CD4-positive, CD25-positive, alpha-beta regulatory T cell (primary cell): ENCODE measurements around the gene INSRR. TPM values are rescaled to one million over a fixed set of nuclear protein-coding genes. Genes with fewer than 3 reads are reported as not detected.

Source experiments
- ATAC-seq, 2 donors: fragments of 150-1000 bp; cut with Tn5 transposase; one replicate each; pipeline ENCODE4 v1.10.0; 2021; ENCODE audit warnings: low read depth in 2 of 2, moderate number of reproducible peaks in 2 of 2, moderate library complexity in 1 of 2
- DNase-seq, 3 donors: peaks; one replicate each; pipeline versions ENCODE4 v3.0.0 to v3.0.0-alpha.2; 2012 to 2022; ENCODE audit warnings: mixed read lengths in 1 of 3
- H3K27ac ChIP-seq: one replicate; pipeline ENCODE4 v1.7.0; 2013; ENCODE audit warnings: mild to moderate bottlenecking, low read length; ENCODE audit not compliant: insufficient read depth, poor library complexity, severe bottlenecking
- H3K27me3 ChIP-seq: one replicate; pipeline ENCODE4 v1.7.0; 2013; ENCODE audit warnings: low read length; ENCODE audit not compliant: control insufficient read depth, insufficient read depth
- H3K36me3 ChIP-seq: one replicate; pipeline ENCODE4 v1.7.0; 2013; ENCODE audit warnings: mild to moderate bottlenecking, low read length, moderate library complexity; ENCODE audit not compliant: control insufficient read depth, insufficient read depth
- H3K4me1 ChIP-seq: 2 replicates; pipeline ENCODE4 v1.7.0; 2013; ENCODE audit warnings: mild to moderate bottlenecking, low read length; ENCODE audit not compliant: insufficient read depth, control insufficient read depth, poor library complexity, severe bottlenecking
- H3K4me3 ChIP-seq: one replicate; pipeline ENCODE4 v1.7.0; 2013; ENCODE audit warnings: low read depth, mild to moderate bottlenecking, low read length, moderate library complexity
- H3K9me3 ChIP-seq, 2 experiments: 1 replicate in 1 of 2; 2 replicates in 1 of 2; pipeline ENCODE4 v1.7.0; 2013; ENCODE audit warnings: low read length in 2 of 2, mild to moderate bottlenecking in 1 of 2, moderate library complexity in 1 of 2; ENCODE audit not compliant: control insufficient read depth in 2 of 2
- H3K27ac Mint-ChIP-seq, 3 donors: one replicate each; pipeline ENCODE4 v1.8.0; 2020 to 2022; ENCODE audit warnings: mild to moderate bottlenecking in 3 of 3, mixed read lengths in 3 of 3, moderate library complexity in 2 of 3
- H3K27me3 Mint-ChIP-seq: one replicate; pipeline ENCODE4 v1.8.0; 2022; ENCODE audit warnings: mild to moderate bottlenecking, mixed read lengths
- H3K36me3 Mint-ChIP-seq: one replicate; pipeline ENCODE4 v1.8.0; 2020; ENCODE audit warnings: mixed read lengths
- H3K4me1 Mint-ChIP-seq, 4 donors: one replicate each; pipeline ENCODE4 v1.8.0; 2020 to 2022; ENCODE audit warnings: mixed read lengths in 4 of 4, mild to moderate bottlenecking in 1 of 4
- H3K4me3 Mint-ChIP-seq, 4 donors: one replicate each; pipeline ENCODE4 v1.8.0; 2020 to 2022; ENCODE audit warnings: mild to moderate bottlenecking in 4 of 4, mixed read lengths in 4 of 4, moderate library complexity in 3 of 4
- H3K9me3 Mint-ChIP-seq, 7 donors: one replicate each; pipeline ENCODE4 v1.8.0; 2020 to 2022; ENCODE audit warnings: mixed read lengths in 7 of 7, mild to moderate bottlenecking in 3 of 7, moderate library complexity in 2 of 7
- polyA plus RNA-seq, 4 donors: library from polyadenylated mRNA; unstranded; fragments of 300-500 nt; fragmentation: Illumina TruSeq; gene quantifications; one replicate each; pipeline ENCODE4 v1.2.3, GENCODE V29; 2021
- total RNA-seq: library from RNA; stranded (reverse); gene quantifications from one replicate; pipeline ENCODE4 v1.2.3, GENCODE V29; 2022

INSRR gene
- total and polyA plus RNA-seq, 5 donors from 2014 or later = 0.07 TPM; not detected in 4

DNA sequence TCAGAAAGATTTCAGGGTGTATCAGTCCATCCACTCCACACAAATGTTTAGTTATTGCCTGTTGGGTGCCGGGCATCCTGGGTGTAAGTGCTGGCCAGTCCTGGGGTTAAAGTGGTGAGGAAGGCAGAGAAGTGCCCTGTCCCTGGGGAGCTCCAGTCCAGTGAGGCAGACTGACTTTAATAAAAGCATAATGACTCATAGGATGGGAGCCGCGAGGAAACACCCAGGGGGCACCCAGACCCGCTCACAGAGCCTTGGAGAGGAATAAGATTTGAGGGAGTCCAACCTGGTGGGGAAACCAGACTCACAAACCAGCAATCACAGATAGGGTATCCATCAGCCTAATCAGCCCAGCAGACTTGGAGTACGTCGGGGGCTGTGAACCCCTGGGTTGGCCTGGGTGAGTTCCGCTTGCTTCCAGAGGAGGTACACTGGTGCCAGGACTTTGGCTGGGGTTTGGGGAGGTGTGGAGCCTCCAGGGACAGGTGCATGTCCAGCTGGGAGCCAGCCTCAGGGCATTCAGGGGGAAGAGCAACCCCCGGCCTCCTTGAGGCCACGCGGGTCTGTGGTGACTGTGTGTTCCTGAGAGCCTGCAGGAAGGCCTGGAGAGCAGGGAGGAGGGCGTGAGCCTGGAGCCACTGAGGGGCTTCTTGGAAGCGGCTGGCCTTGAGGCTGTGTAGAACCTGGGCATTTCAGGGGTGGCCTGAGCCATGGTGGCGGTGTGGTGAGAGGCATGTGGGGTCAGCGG lies 38.3 kb upstream of the INSRR start:
- no peak overlapping the region for H3K4me3 ChIP-seq
- Mint-ChIP-seq H3K4me1 (peaks cover 0 to 26% (median 9%) of the 10 kb centered on the region in 4 donors), H3K27ac (no peak overlapping the region), H3K9me3 (peaks cover 0 to 1% (median 0%) of the 10 kb centered on the region in 7 donors), H3K36me3 (no peaks in the 10 kb centered on the region), H3K27me3 (peaks cover 49% of the 10 kb centered on the region), H3K4me3 (no peak overlapping the region)
- no peaks in the 10 kb centered on the region for H3K36me3 ChIP-seq
- H3K9me3 ChIP-seq = no peaks in the 10 kb centered on the region
- H3K4me1 ChIP-seq = peaks cover 16% of the 10 kb centered on the region
- H3K27me3 ChIP-seq = peaks cover 11% of the 10 kb centered on the region
- ATAC-seq (no peak), DNase-seq (no peak)
- no peak overlapping the region for H3K27ac ChIP-seq

DNA sequence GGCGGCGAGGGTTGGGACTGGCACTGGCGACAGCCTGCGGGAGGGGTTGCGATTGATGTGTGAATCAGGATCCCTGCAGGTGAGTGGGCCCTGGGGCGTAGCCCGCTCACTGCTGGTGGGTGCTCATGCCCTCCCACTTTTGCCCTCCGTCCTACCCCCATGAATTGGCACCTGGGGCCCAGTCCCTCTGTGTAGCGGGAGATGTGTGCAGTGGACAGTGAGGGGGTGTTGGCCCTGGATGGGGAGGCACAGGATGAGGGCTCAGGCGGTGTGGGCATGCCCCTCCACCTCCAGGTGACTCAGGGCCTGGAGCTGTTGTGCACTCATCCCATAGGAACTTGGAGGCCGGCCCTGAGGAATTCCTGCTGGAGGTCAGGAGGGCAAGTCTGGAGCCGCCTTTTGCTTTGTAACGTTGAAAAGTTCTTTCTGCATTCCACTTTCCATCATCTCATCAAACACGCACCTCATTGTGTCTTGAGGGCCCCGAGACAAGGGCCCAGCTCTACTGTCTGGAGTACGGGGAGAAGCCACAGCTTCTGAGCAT lies 37.6 kb upstream of the INSRR start:
- no peak overlapping the region for H3K4me3 Mint-ChIP-seq
- peaks cover 0 to 1% (median 0%) of the 10 kb centered on the region in 7 donors for H3K9me3 Mint-ChIP-seq
- H3K27ac Mint-ChIP-seq = no peak overlapping the region
- no peaks in the 10 kb centered on the region for H3K36me3 Mint-ChIP-seq
- Histone ChIP-seq H3K4me3 (no peak overlapping the region), H3K36me3 (no peaks in the 10 kb centered on the region), H3K27ac (no peak overlapping the region), H3K4me1 (peaks cover 19% of the 10 kb centered on the region), H3K9me3 (no peaks in the 10 kb centered on the region), H3K27me3 (peaks cover 11% of the 10 kb centered on the region)
- H3K4me1 Mint-ChIP-seq = peaks cover 0 to 33% (median 13%) of the 10 kb centered on the region in 4 donors
- H3K27me3 Mint-ChIP-seq = peaks cover 56% of the 10 kb centered on the region
- ATAC-seq = no peak
- no peak for DNase-seq

DNA sequence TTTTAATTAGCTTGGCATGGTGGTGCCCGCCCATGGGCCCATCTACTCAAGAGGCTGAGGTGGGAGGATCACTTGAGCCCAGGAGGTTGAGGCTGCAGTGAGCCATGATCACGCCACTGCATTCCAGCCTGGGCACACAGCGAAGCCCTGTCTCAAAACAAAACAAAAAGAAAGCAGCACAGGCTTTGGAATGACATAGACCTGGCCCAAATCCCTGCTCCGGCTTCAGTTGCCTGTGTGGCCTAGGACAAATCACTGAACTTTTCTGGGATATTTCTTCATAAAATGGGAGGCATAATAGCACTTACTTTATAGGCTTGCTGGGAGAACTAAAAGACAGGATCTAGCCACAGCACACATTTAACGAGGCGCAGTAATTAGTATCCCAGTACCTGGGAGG lies 37.0 kb upstream of the INSRR start:
- Histone ChIP-seq H3K4me1 (peaks cover 19% of the 10 kb centered on the region), H3K4me3 (no peak overlapping the region), H3K36me3 (no peaks in the 10 kb centered on the region), H3K27ac (no peak overlapping the region), H3K27me3 (peaks cover 11% of the 10 kb centered on the region), H3K9me3 (no peaks in the 10 kb centered on the region)
- Mint-ChIP-seq H3K36me3 (no peaks in the 10 kb centered on the region), H3K4me3 (no peak overlapping the region), H3K27me3 (peaks cover 62% of the 10 kb centered on the region), H3K27ac (no peak overlapping the region), H3K9me3 (peaks cover 0 to 1% (median 0%) of the 10 kb centered on the region in 7 donors), H3K4me1 (peaks cover 0 to 33% (median 13%) of the 10 kb centered on the region in 4 donors)
- DNase-seq (no peak), ATAC-seq (no peak)

DNA sequence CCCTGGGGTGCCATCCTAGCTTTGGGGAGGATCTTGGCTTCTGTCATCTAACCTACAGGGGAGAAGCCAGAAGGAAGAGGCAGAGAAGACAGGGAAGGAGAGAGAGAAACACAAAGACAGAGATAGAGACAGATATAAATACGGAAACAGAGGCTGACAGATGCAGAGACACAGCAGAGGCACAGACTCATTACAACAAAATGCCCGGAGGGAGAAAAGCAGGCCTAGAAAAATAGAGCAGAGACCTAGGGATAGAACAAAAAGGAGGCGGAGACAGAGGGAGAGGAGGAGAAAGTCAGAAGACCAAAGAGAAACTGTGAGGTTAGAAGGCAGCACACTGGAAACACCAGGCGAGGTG lies 36.5 kb upstream of the INSRR start:
- Histone ChIP-seq H3K27ac (no peak overlapping the region), H3K9me3 (no peaks in the 10 kb centered on the region), H3K36me3 (no peaks in the 10 kb centered on the region), H3K4me3 (no peak overlapping the region), H3K27me3 (peaks cover 11% of the 10 kb centered on the region), H3K4me1 (peaks cover 19% of the 10 kb centered on the region)
- H3K4me1 Mint-ChIP-seq = peaks cover 0 to 33% (median 13%) of the 10 kb centered on the region in 4 donors
- peak overlapping the region in 1 of 4 donors; percentile 69 for H3K4me3 Mint-ChIP-seq
- H3K36me3 Mint-ChIP-seq = no peaks in the 10 kb centered on the region
- H3K27me3 Mint-ChIP-seq = peaks cover 67% of the 10 kb centered on the region
- H3K27ac Mint-ChIP-seq = no peak overlapping the region
- H3K9me3 Mint-ChIP-seq = peaks cover 0 to 1% (median 0%) of the 10 kb centered on the region in 7 donors
- ATAC-seq (no peak), DNase-seq (no peak)

DNA sequence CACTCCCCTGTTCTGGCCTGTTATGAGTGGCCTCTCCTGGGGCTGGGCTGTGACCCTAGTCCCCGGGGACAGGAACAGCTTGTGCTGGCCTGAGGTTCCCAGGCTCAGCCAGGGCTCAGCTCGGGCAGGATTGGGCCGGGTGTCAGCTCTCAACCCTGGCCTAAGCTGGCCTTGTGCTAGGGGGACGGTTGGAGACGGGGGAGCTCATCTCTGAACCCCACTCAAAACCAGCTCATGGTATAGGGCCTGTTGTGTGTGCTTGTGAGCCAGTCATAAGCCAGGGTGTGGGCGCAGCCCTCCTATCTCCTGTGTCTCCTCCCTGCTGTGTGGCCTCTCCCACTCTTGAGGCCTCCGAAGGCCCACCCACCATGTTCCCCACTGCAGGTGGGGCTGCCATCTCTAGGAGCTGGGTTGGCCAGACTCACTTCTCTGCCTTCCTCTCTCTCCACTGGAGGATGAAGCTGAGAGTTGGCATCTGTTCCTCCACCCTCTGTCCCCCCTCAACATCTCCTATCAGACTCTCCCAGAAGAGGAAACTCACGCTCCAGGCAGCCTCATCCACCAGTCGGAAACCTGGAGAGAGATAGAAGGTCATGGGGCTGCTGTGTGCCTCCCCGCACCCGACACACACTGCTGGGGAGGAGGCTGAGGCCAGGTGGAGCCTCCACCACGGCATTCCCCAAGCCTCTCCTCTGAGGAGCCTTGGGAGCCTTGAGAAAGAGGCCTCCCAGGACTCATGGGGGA lies 36.0 kb upstream of the INSRR start:
- no peak for ATAC-seq
- Mint-ChIP-seq H3K36me3 (no peaks in the 10 kb centered on the region), H3K9me3 (peaks cover 0 to 1% (median 0%) of the 10 kb centered on the region in 7 donors), H3K27me3 (peaks cover 72% of the 10 kb centered on the region), H3K4me3 (peak overlapping the region in 2 of 4 donors; percentile 47 to 49), H3K4me1 (peaks cover 0 to 36% (median 17%) of the 10 kb centered on the region in 4 donors), H3K27ac (peak overlapping the region in 1 of 3 donors; percentile 51)
- Histone ChIP-seq H3K36me3 (no peaks in the 10 kb centered on the region), H3K27me3 (peaks cover 11% of the 10 kb centered on the region), H3K4me1 (peaks cover 19% of the 10 kb centered on the region), H3K9me3 (no peaks in the 10 kb centered on the region), H3K27ac (no peak overlapping the region), H3K4me3 (no peak overlapping the region)
- no peak for DNase-seq

DNA sequence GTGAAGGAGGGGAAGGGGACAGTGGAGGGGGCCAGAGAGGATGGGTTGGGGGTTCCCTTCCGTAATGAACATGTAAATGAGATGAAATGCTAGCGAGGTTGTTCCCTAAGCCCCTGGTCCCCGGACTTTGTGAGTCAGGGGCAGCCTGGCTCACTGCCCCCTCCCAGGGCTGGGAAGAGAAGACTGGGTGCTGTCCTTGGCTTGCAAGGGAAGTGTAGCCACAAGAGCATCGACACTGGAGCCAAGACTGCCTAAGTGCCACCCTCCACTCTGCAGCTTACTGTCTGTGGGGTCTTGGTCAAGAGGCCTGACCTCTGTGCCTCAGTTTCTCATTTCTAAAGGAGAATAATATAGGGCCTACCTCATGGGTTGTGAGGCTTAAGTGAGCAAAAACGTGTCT lies 35.1 kb upstream of the INSRR start:
- no peak for DNase-seq
- H3K36me3 Mint-ChIP-seq = no peaks in the 10 kb centered on the region
- peaks cover 0 to 1% (median 0%) of the 10 kb centered on the region in 7 donors for H3K9me3 Mint-ChIP-seq
- Histone ChIP-seq H3K27me3 (peaks cover 11% of the 10 kb centered on the region), H3K4me3 (no peak overlapping the region), H3K27ac (no peak overlapping the region), H3K36me3 (no peaks in the 10 kb centered on the region), H3K9me3 (no peaks in the 10 kb centered on the region), H3K4me1 (peaks cover 19% of the 10 kb centered on the region)
- H3K4me3 Mint-ChIP-seq = peak overlapping the region in 3 of 4 donors; percentile 36 to 56 (median 39)
- peaks cover 79% of the 10 kb centered on the region for H3K27me3 Mint-ChIP-seq
- H3K4me1 Mint-ChIP-seq = peaks cover 0 to 36% (median 17%) of the 10 kb centered on the region in 4 donors
- H3K27ac Mint-ChIP-seq = peak overlapping the region in 1 of 3 donors; percentile 63
- ATAC-seq = no peak

DNA sequence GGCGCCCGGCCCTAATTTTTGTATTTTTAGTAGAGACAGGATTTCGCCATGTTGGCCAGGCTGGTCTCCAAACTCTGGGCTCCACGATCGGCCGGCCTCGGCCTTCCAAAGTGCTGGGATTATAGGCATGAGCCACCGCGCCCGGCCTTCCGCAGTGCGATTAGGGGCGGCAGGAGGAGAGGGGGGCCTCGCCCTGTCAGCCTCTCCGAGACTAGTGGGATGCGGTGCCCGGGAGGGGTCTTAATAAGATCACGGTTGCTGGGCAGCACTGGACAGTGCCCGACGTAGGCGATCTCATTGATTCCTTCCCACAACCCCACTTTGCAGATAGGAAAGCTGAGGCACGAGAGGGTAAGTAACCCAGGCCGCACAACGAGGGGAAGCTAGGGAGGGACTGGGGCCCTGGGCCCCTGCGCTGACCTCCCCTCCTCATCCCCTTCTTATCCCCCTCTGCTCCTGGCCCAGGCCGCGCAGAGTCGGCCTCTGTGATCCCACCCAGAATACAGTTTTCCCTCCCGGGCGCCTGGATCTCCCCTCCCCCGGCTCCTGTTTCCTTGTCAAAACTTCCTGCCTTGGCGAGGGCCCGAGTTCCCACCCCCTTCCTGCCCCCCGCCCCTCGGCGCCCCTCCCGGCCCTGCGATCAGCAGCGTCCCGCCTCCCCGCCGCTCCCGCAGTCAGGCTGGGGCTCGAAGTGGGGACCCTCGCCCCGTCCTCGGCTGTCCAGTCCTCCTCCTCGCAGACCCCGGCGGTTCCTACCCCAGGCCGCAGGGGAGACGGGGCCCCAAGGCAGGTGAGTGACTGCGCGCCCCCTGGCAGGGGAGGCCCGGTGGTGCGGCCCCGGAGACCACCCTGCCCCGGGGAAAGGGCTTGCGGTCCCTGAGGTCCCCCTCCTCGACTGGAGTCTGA lies 34.4 kb upstream of the INSRR start, which contains the start of gene PEAR1:
Gene PEAR1, plus strand, starts transcription at position 671 of the 906 bp plus-strand sequence. CDS start 10,209 bp downstream, outside the sequence.
- Histone ChIP-seq H3K36me3 (no peaks in the 10 kb centered on the region), H3K27me3 (peaks cover 6% of the 10 kb centered on the region), H3K4me3 (peak within 1 kb of the TSS; percentile 19), H3K9me3 (no peaks in the 10 kb centered on the region), H3K27ac (no peak within 1 kb of the TSS), H3K4me1 (peaks cover 19% of the 10 kb centered on the region)
- H3K4me1 Mint-ChIP-seq = peaks cover 0 to 32% (median 15%) of the 10 kb centered on the region in 4 donors
- DNase-seq (no peak), ATAC-seq (no peak)
- peak within 1 kb of the TSS in 1 of 3 donors; percentile 63 for H3K27ac Mint-ChIP-seq
- peaks cover 80% of the 10 kb centered on the region for H3K27me3 Mint-ChIP-seq
- peak within 1 kb of the TSS; percentile 39 to 77 (median 62) for H3K4me3 Mint-ChIP-seq
- peaks cover 4% of the 10 kb centered on the region for H3K36me3 Mint-ChIP-seq
- peaks cover 0 to 1% (median 0%) of the 10 kb centered on the region in 7 donors for H3K9me3 Mint-ChIP-seq
